Neural cell (in vitro differentiated cells): Measurements from ENCODE around the gene ANKDD1B.

Experiments used
- CTCF ChIP-seq: fragments of 450-650 bp; IDR thresholded peaks from 2 replicates; pipeline ENCODE4 v1.5.1; 2014; ENCODE audit warnings: antibody characterized with exemption, mild to moderate bottlenecking, moderate library complexity; ENCODE audit not compliant: poor library complexity, severe bottlenecking
- EP300 ChIP-seq: fragments of 450-650 bp; conservative IDR thresholded peaks from 2 replicates; pipeline ENCODE4 v1.6.1; 2014; ENCODE audit warnings: antibody characterized with exemption, mild to moderate bottlenecking, moderate library complexity; ENCODE audit not compliant: poor library complexity, severe bottlenecking
- EZH2 ChIP-seq: fragments of 200-600, 300-800 bp; shearing (Covaris generic), sonication (generic); IDR thresholded peaks from 2 replicates; pipeline ENCODE4 v1.6.1; 2014; ENCODE audit warnings: antibody characterized with exemption, low read length, borderline replicate concordance, mild to moderate bottlenecking; ENCODE audit not compliant: insufficient read depth, poor library complexity, severe bottlenecking
- MXI1 ChIP-seq: fragments of 450-650 bp; conservative IDR thresholded peaks from 2 replicates; pipeline ENCODE4 v1.6.1; 2014; ENCODE audit warnings: antibody characterized with exemption, mild to moderate bottlenecking; ENCODE audit not compliant: poor library complexity, severe bottlenecking
- TF ChIP-seq, protein P1 (sequence below): IDR thresholded peaks from 2 replicates; pipeline ENCODE4 v1.6.1; 2012; ENCODE audit warnings: borderline replicate concordance

- TF ChIP-seq CTCF (no peak), MXI1 (no peak), EZH2 (no peak), EP300 (no peak)
- TF ChIP-seq, protein P1, sequence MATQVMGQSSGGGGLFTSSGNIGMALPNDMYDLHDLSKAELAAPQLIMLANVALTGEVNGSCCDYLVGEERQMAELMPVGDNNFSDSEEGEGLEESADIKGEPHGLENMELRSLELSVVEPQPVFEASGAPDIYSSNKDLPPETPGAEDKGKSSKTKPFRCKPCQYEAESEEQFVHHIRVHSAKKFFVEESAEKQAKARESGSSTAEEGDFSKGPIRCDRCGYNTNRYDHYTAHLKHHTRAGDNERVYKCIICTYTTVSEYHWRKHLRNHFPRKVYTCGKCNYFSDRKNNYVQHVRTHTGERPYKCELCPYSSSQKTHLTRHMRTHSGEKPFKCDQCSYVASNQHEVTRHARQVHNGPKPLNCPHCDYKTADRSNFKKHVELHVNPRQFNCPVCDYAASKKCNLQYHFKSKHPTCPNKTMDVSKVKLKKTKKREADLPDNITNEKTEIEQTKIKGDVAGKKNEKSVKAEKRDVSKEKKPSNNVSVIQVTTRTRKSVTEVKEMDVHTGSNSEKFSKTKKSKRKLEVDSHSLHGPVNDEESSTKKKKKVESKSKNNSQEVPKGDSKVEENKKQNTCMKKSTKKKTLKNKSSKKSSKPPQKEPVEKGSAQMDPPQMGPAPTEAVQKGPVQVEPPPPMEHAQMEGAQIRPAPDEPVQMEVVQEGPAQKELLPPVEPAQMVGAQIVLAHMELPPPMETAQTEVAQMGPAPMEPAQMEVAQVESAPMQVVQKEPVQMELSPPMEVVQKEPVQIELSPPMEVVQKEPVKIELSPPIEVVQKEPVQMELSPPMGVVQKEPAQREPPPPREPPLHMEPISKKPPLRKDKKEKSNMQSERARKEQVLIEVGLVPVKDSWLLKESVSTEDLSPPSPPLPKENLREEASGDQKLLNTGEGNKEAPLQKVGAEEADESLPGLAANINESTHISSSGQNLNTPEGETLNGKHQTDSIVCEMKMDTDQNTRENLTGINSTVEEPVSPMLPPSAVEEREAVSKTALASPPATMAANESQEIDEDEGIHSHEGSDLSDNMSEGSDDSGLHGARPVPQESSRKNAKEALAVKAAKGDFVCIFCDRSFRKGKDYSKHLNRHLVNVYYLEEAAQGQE: no peak
These were observed 9.7 kb upstream of the ANKDD1B start for GRCh38 chr5:75601567-75601966.
